ENCODE results near the gene MMP8.
"Not testable (repeated sequence)": the region's sequence is repeated elsewhere in the genome, so short reads cannot be mapped to it uniquely, and the experiment has no call there.

- TF ChIP-seq CTCF (optimal IDR thresholded peaks at IDR 0.05 in 1 of 3, IDR thresholded peaks at IDR 0.05 in 1 of 3, conservative IDR thresholded peaks at IDR 0.05 in 1 of 3; ENCODE audit: extremely low read depth in 1 of 3, insufficient read depth in 2 of 3, low read length in 3 of 3); EZH2 (IDR thresholded peaks at IDR 0.05; ENCODE audit: low read length): not testable (repeated sequence)
Observed at GRCh38 chr11:102746746-102747578, 22.2 kb upstream of the MMP8 start.
